GM20000 (cell line): ENCODE results near the gene ZNF341.

ENCODE experiments used
- DNase-seq: peaks from one replicate; pipeline ENCODE4 v3.0.0; 2012; ENCODE audit warnings: low spot score
- TF ChIP-seq, protein P1 (sequence below): IDR thresholded peaks from 2 replicates; pipeline ENCODE4 v1.5.1; 2012; ENCODE audit warnings: mild to moderate bottlenecking, control low read depth; ENCODE audit errors: extremely low read depth, missing control alignments

The ZNF341 gene

DNA sequence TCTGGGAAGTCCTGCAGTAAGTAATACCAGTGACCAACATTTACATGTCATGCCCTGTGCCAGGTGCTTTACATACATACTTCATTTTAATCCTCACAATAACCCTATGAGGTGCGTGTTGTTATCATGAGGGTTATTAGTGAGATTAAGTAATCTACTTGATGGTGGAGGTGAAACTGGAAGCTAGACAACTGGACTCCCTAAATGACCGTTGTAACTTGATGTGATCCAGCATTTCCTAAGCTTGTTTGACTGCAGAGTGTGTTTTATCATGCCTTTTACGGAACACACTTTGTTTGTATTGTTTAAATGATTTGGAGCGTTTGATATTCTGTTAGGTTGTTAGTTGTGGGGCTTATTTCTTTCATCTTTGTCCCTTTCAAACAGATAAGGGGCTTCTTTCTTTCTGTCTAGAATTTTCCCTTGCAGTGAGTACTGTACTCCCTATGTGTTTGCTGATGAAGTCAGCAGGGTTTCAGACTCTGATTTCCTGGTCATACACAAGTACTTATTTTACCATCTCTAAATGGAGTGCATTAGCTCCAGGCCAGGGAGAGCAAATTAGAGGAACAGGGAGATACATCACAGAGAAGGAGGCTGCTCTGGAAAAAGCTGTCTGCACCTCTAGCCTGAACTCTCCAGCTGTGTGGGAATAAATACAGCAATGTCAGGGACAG lies 109.1 kb downstream of the ZNF341 start:
- no peak for DNase-seq
- TF ChIP-seq, protein P1, sequence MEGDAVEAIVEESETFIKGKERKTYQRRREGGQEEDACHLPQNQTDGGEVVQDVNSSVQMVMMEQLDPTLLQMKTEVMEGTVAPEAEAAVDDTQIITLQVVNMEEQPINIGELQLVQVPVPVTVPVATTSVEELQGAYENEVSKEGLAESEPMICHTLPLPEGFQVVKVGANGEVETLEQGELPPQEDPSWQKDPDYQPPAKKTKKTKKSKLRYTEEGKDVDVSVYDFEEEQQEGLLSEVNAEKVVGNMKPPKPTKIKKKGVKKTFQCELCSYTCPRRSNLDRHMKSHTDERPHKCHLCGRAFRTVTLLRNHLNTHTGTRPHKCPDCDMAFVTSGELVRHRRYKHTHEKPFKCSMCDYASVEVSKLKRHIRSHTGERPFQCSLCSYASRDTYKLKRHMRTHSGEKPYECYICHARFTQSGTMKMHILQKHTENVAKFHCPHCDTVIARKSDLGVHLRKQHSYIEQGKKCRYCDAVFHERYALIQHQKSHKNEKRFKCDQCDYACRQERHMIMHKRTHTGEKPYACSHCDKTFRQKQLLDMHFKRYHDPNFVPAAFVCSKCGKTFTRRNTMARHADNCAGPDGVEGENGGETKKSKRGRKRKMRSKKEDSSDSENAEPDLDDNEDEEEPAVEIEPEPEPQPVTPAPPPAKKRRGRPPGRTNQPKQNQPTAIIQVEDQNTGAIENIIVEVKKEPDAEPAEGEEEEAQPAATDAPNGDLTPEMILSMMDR = no peak

DNA sequence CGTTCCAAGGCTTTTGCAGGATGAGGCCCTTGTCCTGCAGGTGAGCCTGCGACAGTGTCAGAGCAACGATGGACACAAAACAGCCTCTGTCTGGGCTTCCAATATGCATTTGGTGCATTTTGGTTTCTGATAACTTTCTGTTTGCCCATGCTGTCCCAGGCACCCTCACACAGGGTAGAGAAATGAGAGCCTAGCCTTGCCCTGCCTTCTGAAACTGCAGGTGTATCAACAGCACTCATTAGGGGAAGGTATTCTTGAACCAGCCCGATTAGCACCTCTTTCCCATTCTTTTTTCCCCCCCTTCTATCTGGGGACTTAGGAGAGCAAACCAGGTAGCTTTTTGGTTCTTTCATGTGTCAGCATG lies 109.6 kb downstream of the ZNF341 start:
- TF ChIP-seq, protein P1 = no peak
- no peak for DNase-seq
